ENCODE results near the gene PTH1R.

GRCh38 chr3:46918634-46919033, 41.1 kb downstream of the PTH1R start:
- TF ChIP-seq CTCF (IDR thresholded peaks at IDR 0.05) (no peak), EP300 (IDR thresholded peaks at IDR 0.05; ENCODE audit: borderline replicate concordance in 1 of 2, low read depth in 1 of 2, low read length in 1 of 2) (no peak), TAF1 (IDR thresholded peaks at IDR 0.05; ENCODE audit: borderline replicate concordance, low read depth, low read length) (no peak)

Measured in SK-N-SH (cell line).